ENCODE results near the gene LENG8.
"Not testable (repeated sequence)": the region's sequence is repeated elsewhere in the genome, so short reads cannot be mapped to it uniquely, and the experiment has no call there.

DNA sequence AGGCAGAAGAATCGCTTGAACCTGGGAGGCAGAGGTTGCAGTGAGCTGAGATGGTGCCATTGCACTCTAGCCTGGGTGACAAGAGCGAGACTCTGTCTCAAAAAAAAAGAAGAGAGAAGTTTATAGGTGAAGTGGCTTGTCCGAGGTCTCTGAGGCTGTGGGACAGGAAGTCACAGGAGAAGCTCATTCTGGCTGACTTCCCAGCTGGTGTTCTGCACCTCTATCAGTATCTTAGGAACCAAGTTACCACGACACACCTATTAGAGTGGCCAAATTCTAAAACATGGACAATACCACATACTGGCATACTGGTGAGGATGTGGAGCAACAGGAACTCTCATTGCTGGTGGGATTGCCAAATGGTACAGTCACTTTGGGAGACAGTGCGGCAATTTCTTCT, 46.3 kb downstream of the LENG8 start:
- TF ChIP-seq GABPA (IDR thresholded peaks at IDR 0.05; ENCODE audit: low read depth) = not testable (repeated sequence)
- TF ChIP-seq, protein P1, sequence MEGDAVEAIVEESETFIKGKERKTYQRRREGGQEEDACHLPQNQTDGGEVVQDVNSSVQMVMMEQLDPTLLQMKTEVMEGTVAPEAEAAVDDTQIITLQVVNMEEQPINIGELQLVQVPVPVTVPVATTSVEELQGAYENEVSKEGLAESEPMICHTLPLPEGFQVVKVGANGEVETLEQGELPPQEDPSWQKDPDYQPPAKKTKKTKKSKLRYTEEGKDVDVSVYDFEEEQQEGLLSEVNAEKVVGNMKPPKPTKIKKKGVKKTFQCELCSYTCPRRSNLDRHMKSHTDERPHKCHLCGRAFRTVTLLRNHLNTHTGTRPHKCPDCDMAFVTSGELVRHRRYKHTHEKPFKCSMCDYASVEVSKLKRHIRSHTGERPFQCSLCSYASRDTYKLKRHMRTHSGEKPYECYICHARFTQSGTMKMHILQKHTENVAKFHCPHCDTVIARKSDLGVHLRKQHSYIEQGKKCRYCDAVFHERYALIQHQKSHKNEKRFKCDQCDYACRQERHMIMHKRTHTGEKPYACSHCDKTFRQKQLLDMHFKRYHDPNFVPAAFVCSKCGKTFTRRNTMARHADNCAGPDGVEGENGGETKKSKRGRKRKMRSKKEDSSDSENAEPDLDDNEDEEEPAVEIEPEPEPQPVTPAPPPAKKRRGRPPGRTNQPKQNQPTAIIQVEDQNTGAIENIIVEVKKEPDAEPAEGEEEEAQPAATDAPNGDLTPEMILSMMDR (IDR thresholded peaks at IDR 0.05; ENCODE audit: insufficient read depth, low read length) = not testable (repeated sequence)
- TF ChIP-seq, protein P2, sequence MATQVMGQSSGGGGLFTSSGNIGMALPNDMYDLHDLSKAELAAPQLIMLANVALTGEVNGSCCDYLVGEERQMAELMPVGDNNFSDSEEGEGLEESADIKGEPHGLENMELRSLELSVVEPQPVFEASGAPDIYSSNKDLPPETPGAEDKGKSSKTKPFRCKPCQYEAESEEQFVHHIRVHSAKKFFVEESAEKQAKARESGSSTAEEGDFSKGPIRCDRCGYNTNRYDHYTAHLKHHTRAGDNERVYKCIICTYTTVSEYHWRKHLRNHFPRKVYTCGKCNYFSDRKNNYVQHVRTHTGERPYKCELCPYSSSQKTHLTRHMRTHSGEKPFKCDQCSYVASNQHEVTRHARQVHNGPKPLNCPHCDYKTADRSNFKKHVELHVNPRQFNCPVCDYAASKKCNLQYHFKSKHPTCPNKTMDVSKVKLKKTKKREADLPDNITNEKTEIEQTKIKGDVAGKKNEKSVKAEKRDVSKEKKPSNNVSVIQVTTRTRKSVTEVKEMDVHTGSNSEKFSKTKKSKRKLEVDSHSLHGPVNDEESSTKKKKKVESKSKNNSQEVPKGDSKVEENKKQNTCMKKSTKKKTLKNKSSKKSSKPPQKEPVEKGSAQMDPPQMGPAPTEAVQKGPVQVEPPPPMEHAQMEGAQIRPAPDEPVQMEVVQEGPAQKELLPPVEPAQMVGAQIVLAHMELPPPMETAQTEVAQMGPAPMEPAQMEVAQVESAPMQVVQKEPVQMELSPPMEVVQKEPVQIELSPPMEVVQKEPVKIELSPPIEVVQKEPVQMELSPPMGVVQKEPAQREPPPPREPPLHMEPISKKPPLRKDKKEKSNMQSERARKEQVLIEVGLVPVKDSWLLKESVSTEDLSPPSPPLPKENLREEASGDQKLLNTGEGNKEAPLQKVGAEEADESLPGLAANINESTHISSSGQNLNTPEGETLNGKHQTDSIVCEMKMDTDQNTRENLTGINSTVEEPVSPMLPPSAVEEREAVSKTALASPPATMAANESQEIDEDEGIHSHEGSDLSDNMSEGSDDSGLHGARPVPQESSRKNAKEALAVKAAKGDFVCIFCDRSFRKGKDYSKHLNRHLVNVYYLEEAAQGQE (IDR thresholded peaks at IDR 0.05; ENCODE audit: insufficient replicate concordance, low read depth) = not testable (repeated sequence)

Measured in HL-60 (cell line).